ENCODE results near the gene ENTR1.

Gene ENTR1

DNA sequence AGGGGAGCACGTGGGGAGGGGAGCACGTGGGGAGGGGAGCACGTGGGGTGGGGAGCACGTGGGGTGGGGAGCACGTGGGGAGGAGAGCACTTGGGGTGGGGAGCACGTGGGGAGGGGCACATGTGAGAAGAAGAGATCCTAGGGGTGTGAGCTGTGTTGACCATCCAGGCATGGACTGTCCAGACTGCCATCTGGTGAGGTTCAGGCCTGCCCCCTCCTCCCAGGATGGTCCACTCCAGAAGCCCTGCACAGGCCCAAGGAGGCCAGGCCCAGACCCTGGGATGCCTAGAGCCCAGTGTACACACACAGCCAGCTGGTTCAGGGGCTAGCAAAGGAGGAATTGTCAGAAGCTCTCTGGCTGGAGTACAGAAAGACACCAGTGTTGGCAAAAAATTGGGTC is 12.8 kb downstream of the ENTR1 start:
- DNase-seq (ENCODE audit: low read depth in 1 of 2, low spot score in 1 of 2), result no peak

- DNase-seq (ENCODE audit: low read depth in 1 of 2, low spot score in 1 of 2), result no peak
Measured at GRCh38 chr9:136396219-136396515, 14.2 kb downstream of the ENTR1 start.

DNA sequence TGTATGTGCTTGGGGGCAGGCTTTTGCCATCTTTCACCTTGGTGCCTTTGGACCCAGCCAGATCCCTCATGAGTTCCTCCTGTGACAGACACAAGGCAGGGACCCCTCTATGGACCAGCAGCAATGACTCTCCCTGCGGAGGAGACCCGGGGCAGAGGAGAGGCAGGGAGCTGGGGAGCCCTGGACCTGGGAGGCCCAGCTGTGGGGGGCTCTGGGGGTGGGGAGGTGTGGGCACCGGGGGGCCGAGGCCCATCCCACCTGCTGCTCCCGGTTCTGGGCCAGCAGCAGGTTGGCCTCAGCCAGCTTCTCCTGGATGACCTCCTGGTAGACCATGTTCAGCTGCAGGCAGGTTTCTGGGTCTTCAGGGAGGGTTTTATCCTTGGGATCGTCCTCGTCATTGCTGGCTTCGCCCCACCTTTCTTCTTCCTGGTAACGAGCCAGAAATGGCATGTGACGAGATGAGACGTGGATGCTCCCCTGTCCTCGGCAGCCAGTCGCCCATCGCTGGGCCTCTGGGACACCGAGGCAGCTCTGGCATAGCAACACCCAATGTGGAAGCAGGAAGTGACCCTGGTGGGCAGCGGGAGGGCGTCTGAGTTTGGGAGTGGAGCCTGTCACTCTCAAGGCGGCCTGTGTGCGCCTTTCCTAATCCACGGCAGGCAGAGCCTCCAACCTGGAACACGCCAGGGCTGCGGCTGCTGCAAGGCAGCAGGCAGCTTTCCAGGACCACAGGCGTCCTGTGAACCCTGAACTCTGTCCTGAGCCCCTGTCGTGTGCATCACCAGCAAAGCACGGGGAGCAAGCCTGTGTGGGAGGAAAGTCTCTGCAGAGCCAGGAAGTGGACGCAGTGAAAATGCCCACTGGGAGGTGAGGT is 14.8 kb downstream of the ENTR1 start:
- no peak for DNase-seq (ENCODE audit: low read depth in 1 of 2, low spot score in 1 of 2)

- no peak for DNase-seq (ENCODE audit: low read depth in 1 of 2, low spot score in 1 of 2)
Measured at GRCh38 chr9:136395020-136395340, 15.4 kb downstream of the ENTR1 start.

DNA sequence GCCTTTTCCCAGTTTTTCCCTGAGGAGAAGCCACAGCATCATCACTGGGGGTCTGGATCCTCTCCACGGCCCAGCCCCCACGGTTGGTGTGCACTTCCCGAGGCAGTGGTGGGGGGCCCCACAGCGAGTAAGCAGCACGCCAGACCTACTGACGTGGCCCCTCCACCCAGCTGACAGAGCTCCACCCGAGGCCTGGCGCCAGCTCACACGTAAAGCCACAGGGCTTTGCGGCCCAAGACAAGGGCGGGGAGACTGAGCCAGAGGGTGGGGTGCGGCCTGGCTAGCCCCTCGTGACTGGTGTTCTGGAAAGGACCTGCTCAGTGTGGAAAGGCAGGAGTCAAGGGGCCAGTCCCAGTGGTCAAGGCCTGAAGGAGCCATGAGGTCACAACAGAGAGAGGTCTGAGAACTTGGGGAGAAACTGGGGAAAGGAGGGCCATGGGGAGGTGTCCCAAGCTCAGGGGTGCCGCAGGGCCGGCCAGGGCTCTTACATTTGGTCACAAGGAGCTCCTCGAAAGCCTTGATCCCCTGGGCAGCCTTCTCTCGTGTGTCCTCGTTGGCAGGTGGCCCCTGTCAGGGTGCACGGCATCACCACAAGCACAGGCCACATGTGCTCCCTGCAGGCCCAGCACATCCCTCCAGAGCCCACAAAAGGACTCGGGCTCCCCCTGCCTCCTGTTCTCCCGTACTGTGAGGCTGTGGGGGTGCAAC is 15.9 kb downstream of the ENTR1 start:
- DNase-seq (ENCODE audit: low read depth in 1 of 2, low spot score in 1 of 2), result no peak

GRCh38 chr9:136393531-136393930 is 16.9 kb downstream of the ENTR1 start:
- DNase-seq (ENCODE audit: low read depth in 1 of 2, low spot score in 1 of 2), result no peak

DNA sequence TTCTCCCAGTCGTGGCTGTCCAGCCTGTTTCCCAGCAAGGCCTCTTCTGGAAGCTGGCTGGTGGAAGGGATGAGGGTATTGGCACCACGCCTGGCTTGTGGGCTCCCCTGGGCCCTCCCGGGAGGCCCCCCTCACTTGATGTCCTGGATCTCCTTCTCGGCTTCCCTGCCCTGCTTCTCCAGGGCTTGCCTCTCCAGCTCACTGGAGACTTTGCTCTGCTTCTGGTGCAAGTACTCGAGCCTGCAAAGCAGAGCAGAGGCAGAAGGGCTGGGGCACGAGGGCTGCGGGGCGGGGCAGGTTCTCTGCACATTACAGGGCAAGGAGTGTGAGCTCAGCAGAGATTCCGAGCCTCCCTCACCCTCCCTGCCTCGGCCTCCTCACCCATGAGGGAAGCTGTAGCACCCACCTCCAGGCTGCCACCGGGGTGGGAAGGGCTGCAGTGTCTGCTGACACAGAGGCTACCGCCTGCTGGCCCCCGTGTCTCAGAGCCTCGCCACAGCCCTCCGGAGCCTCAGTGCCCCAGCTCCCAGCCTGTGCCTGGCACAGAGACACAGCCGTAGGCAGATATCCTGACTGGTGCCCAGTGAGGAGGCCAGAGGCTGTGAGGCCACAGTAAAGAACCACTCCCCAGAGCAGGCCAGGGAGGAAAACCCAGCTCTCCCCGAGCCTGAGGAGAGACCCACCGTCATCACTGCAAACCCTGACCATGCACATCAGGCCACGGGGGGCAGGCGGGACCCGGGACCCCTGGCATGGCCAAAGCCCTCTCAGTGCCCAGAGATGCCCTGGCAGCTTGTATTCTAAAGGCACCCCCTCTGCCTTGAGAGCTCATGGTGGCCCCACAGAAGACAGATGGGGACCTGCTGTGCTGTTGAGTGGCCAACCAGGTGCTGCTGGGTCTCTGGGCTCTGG is 17.6 kb downstream of the ENTR1 start:
- no peak for DNase-seq (ENCODE audit: low read depth in 1 of 2, low spot score in 1 of 2)

- no peak for DNase-seq (ENCODE audit: low read depth in 1 of 2, low spot score in 1 of 2)
Measured at GRCh38 chr9:136391737-136392537, 18.5 kb downstream of the ENTR1 start.

DNA sequence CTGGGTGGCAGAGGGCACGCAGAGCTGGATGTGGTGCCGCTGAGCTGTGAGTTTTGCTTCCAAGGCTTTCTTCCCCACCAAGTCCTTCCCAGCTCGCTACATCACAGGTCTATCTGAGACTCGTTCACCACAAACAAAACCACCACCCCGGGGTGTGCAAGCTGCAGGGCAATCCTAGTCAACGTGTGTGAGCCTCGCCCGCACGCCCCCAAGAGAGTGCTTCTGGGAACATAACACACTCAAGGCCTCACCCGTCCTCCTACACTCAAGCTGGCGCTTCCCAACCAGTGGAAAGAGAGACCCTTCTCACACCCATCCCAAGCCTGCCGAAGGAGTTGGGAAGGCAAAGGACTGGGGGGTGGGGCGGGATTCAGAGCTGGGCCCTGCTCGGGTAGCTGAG is 21.0 kb downstream of the ENTR1 start:
- DNase-seq (ENCODE audit: low read depth in 1 of 2, low spot score in 1 of 2), result no peak

GRCh38 chr9:136387217-136387616 is 23.2 kb downstream of the ENTR1 start:
- no peak for DNase-seq (ENCODE audit: low read depth in 1 of 2, low spot score in 1 of 2)

- no peak for DNase-seq (ENCODE audit: low read depth in 1 of 2, low spot score in 1 of 2)
Measured at GRCh38 chr9:136386018-136386417, 24.4 kb downstream of the ENTR1 start.

DNA sequence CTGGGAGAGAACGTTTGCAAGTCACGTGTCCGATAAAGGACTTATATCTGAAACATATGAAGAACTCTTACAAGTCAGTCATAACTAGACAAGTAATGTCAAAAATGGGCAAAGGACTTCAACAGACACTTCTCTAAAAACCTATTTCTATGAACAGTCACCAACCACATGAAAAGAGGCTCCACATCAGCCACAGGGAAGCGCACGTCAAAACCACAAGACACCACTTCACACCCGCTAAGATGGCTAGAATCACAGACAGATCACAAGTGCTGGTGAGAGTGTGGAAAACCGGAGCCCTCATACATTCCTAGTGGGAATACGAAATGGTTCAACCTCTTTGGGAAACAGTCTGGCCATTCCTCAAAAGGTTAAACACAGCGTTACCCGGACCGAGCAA is 25.4 kb downstream of the ENTR1 start:
- DNase-seq (ENCODE audit: low read depth in 1 of 2, low spot score in 1 of 2), result no peak

DNA sequence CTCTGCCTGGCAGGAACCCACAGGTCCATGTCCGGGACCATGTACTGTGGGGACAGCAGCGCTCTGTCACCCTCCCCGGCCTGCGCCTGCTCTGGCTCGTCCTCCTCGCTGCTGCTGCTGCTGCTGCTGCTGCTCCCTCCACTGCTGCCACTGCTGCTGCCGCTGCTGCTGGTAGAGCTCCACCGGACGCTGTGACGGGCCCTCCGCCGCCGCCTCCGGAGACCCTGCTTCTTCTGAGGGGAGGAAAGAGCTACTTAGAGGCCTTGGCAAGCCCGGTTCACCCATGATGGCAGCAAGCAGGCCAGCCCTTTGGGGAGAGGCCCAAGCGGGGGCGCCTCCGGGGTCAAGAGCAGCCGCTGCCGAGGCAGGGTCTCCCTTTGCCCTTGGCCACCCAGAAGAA is 27.0 kb downstream of the ENTR1 start:
- DNase-seq (ENCODE audit: low read depth in 1 of 2, low spot score in 1 of 2), result no peak

DNA sequence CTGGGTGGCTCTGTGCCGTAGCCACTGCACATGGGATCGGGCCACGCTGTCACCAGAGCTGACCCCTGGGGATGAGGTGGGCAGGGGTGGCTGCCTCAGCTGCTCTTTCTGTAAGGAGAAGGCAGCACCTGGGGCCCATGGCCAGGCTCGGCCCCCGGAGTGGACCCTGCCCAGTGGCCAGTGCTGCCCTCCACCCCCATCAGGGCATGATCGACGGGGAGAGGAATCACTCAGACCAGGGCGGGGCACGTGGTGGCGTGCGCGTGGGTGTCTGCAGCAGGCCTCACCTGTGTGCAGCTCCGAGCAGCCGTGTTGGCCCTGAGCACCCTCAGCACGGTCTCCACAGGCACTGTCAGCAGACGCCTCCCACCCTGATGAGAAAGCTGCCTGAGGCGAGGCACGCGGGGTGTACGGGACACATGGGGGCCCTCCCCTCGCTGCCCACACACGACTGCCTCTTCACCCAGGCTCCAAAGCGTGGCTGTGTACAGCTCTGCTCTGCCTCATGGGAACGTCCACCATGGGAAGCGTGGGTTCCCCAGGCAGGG is 28.4 kb downstream of the ENTR1 start:
- no peak for DNase-seq (ENCODE audit: low read depth in 1 of 2, low spot score in 1 of 2)

DNA sequence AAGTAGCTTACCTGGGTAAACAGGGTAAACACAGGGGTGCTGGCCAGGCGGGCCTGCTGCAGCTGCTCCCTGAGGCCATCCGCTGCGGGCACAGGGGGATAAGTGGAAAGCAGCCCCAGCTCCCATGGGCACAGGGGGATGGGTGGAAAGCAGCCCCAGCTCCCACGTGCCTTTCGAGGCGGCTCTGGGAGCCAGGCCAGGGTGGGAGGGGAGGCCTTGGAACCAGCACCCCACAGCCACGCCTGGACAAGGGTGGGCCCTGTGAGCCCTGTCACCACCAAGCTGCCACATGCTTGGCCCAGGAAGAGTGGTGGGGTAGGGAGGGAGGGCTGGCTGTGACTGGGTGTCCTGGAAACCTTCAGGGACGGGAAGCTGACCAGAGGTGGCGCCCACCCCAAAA is 29.1 kb downstream of the ENTR1 start:
- DNase-seq (ENCODE audit: low read depth in 1 of 2, low spot score in 1 of 2), result no peak

GRCh38 chr9:136380381-136380780 is 30.0 kb downstream of the ENTR1 start:
- no peak for DNase-seq (ENCODE audit: low read depth in 1 of 2, low spot score in 1 of 2)

- no peak for DNase-seq (ENCODE audit: low read depth in 1 of 2, low spot score in 1 of 2)
Measured at GRCh38 chr9:136379891-136380290, 30.5 kb downstream of the ENTR1 start.

DNA sequence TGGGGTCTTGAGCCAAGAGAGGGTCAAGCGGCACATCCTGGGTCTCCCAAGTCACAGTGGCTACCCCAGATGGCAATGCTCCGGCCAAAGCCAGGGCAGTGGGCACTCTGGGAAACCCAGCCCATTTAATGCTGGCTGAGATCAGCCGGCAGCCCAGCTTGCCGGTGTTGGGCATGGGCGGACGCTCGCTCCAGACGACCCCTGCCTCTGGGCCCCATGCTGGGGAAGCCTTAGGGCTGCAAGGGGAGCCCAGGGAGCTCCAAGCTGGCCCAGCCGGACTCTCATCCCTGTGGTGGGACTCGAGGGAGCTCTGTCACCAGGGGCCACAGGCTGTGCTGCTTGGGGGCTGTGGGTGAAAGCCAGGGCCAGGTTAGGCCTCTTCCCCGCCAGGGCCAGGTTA is 31.0 kb downstream of the ENTR1 start:
- DNase-seq (ENCODE audit: low read depth in 1 of 2, low spot score in 1 of 2), result no peak

- no peak for DNase-seq (ENCODE audit: low read depth in 1 of 2, low spot score in 1 of 2)
Measured at GRCh38 chr9:136379003-136379287, 31.5 kb downstream of the ENTR1 start.

DNA sequence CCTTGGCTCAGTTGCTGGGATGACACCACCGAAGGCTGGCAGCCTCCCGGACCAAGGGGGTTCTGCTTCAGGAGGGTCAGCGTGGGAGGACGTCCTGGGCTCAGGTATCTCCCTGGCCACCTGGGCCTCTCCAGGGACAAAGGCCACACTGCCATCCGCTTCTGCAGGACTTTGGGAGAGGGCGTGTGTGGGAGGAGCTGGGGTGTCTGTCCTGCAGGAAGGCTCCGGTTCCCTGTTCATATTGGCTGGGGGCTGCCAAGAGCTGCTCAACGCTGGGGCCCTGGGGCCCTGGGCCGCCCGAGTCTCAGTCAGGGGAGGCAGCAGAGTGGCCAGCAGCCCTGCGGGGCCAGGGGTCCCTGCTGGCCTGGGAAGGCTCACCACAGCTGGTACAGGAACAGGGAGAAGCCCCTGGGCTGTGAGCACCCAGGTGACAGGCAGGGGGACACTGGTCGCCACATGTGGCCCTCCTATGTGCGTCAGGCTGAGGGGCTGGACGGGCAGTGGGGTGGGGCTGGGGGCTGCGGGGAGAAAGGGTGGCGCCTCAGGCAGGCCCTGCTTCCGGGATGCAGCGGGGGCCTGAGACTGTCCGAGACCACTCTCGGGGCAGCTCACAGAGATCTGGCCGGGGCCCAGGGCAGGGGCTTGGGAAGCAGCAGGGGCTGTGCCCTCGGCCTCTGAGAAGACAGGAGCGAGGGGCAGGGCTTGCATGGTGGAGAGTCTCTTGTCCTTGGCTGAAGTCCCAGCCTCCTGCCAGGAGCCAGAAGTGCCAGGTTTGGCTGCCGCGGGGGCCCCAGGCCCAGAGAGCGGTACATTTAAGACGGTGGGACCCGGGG is 32.0 kb downstream of the ENTR1 start:
- DNase-seq (ENCODE audit: low read depth in 1 of 2, low spot score in 1 of 2), result no peak

Data from stimulated activated CD4-positive, alpha-beta T cell treated with anti-CD3 and anti-CD28 coated beads, Interleukin-15, amount 100 ng/mL, for 1 hour (primary cell).